ENCODE results near the gene PRPF38B. TPM values are rescaled to one million over a fixed set of nuclear protein-coding genes. Genes with fewer than 3 reads are reported as not detected.

Gene PRPF38B
- total and polyA plus RNA-seq, 2 donors from 2014 or later, result 15.9 to 37.6 TPM

- DNase-seq (no peak), FAIRE-seq (no peak)
- Histone ChIP-seq H3K27ac (ENCODE audit: low read depth in 2 of 2, low read length in 2 of 2) (no peak overlapping the region), H3K4me3 (ENCODE audit: low read length in 3 of 3) (no peak overlapping the region), H3K4me1 (ENCODE audit: control insufficient read depth in 2 of 3, insufficient read depth in 2 of 3, low read depth in 1 of 3, low read length in 3 of 3) (no peaks in the 10 kb centered on the region), H3K9me3 (ENCODE audit: control insufficient read depth in 2 of 3, insufficient read depth in 1 of 3, low read length in 3 of 3) (no peaks in the 10 kb centered on the region), H3K9ac (ENCODE audit: low read length in 3 of 3) (no peak overlapping the region), H3K36me3 (ENCODE audit: control insufficient read depth in 2 of 3, insufficient read depth in 3 of 3, low read length in 3 of 3) (no peaks in the 10 kb centered on the region), H3K27me3 (ENCODE audit: control insufficient read depth, insufficient read depth, low read length) (no peaks in the 10 kb centered on the region)
- intact Hi-C loops (cut with DNase I), result no loop called here
- no peak for TF ChIP-seq CTCF (IDR thresholded peaks at IDR 0.05; ENCODE audit: borderline replicate concordance, extremely low read depth, insufficient read depth)
Measured at GRCh38 chr1:108732398-108732797, 40.3 kb downstream of the PRPF38B start.

DNA sequence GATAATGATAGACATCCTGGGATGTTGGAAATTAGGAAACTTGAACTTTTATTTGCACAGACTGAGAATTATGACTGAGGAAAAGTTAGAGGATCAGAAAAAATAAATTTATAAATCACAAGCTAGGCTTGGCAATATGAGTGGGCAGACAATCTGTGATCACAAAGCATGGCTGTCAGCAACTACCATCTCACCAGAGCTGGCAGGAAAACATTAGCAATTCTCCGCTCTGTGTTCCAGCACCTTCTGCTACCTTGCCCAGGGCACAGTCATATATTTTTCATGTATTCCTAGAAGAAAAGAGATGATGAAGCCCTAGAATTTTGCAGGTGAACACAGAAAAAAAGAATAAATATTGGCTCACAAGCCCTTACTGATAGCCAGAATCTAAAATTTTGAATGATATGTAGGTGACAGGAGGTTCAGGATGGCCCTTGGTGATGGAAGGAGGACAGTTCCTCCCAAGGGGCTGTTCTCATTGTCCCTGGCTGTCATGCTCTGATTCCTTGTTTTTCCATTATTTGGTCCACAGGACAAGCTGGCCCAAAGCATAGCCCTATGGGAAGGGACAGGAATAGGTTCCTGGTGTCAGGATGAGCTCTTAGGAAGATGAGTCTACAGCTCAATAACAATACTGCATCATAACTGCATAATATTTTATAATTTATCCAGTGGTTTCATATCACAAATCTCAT is 42.2 kb downstream of the PRPF38B start:
- Histone ChIP-seq H3K4me1 (ENCODE audit: control insufficient read depth in 2 of 3, insufficient read depth in 2 of 3, low read depth in 1 of 3, low read length in 3 of 3) (no peaks in the 10 kb centered on the region), H3K9ac (ENCODE audit: low read length in 3 of 3) (no peak overlapping the region), H3K9me3 (ENCODE audit: control insufficient read depth in 2 of 3, insufficient read depth in 1 of 3, low read length in 3 of 3) (no peaks in the 10 kb centered on the region), H3K4me3 (ENCODE audit: low read length in 3 of 3) (no peak overlapping the region), H3K27ac (ENCODE audit: low read depth in 2 of 2, low read length in 2 of 2) (no peak overlapping the region), H3K27me3 (ENCODE audit: control insufficient read depth, insufficient read depth, low read length) (no peaks in the 10 kb centered on the region), H3K36me3 (ENCODE audit: control insufficient read depth in 2 of 3, insufficient read depth in 3 of 3, low read length in 3 of 3) (no peaks in the 10 kb centered on the region)
- DNase-seq (no peak), FAIRE-seq (no peak)
- TF ChIP-seq CTCF (IDR thresholded peaks at IDR 0.05; ENCODE audit: borderline replicate concordance, extremely low read depth, insufficient read depth), result no peak
- intact Hi-C loops (cut with DNase I), result no loop called here

GRCh38 chr1:108742253-108742652 is 50.1 kb downstream of the PRPF38B start:
- no peaks in the 10 kb centered on the region for H3K27me3 ChIP-seq (ENCODE audit: control insufficient read depth, insufficient read depth, low read length)
- no peaks in the 10 kb centered on the region for H3K36me3 ChIP-seq (ENCODE audit: control insufficient read depth in 2 of 3, insufficient read depth in 3 of 3, low read length in 3 of 3)
- DNase-seq, result peak in 3 of 5 donors; percentile 56 to 60 (median 58)
- H3K9ac ChIP-seq (ENCODE audit: low read length in 3 of 3), result no peak overlapping the region
- H3K9me3 ChIP-seq (ENCODE audit: control insufficient read depth in 2 of 3, insufficient read depth in 1 of 3, low read length in 3 of 3), result no peaks in the 10 kb centered on the region
- no peaks in the 10 kb centered on the region for H3K4me1 ChIP-seq (ENCODE audit: control insufficient read depth in 2 of 3, insufficient read depth in 2 of 3, low read depth in 1 of 3, low read length in 3 of 3)
- no peak overlapping the region for H3K27ac ChIP-seq (ENCODE audit: low read depth in 2 of 2, low read length in 2 of 2)
- intact Hi-C loops (cut with DNase I), result no loop called here
- no peak for FAIRE-seq
- no peak for TF ChIP-seq CTCF (IDR thresholded peaks at IDR 0.05; ENCODE audit: borderline replicate concordance, extremely low read depth, insufficient read depth)
- no peak overlapping the region for H3K4me3 ChIP-seq (ENCODE audit: low read length in 3 of 3)

Measured in kidney (tissue), 14 donors.